ENCODE data around the gene IRAK2.

The IRAK2 gene

GRCh38 chr3:10285272-10286132 is 120.8 kb downstream of the IRAK2 start:
- no peak for DNase-seq

DNA sequence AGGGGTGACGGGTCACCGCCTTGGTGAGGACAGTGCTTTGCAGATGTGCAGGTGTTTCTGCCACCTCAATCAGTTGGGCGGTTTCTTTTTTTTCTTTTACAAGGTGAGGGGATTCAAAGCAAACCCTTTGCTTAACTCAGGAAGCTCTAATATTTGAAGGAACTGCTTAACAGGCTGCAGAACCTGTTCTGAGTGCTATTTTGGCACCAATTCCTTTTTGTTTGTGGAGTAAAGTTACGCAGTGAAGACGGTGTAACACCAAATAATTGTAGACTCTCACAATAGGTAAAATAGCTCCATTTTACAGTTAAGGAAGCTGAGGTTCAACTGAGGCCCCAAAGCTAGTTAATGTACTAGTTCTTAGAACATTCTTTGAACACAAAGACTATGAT is 121.4 kb downstream of the IRAK2 start:
- no peak for DNase-seq

GRCh38 chr3:10286596-10287295 is 122.0 kb downstream of the IRAK2 start:
- DNase-seq = peak; percentile 89

GRCh38 chr3:10287936-10288574 is 123.3 kb downstream of the IRAK2 start:
- DNase-seq = no peak

GRCh38 chr3:10288575-10288960 is 123.8 kb downstream of the IRAK2 start:
- no peak for DNase-seq

DNA sequence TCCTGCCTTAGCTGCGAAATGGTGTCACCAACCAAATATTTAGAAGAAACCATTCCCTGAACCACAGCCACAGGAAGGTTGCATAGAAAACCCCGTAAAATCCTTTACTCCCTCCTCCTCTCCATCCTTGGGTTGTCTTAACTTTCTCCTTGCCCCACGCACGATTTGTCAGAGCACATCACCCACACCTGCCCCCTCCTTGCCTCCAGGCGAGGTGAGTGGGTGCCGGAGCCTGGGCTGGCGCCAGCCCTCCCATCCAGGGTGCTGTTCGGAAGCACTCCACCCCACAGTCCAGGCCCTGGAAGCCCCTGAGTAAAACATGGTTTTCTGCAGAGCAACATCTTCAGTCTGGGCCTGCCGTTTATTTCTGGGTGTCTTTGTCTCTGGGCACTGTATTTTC is 124.4 kb downstream of the IRAK2 start:
- DNase-seq = no peak

DNA sequence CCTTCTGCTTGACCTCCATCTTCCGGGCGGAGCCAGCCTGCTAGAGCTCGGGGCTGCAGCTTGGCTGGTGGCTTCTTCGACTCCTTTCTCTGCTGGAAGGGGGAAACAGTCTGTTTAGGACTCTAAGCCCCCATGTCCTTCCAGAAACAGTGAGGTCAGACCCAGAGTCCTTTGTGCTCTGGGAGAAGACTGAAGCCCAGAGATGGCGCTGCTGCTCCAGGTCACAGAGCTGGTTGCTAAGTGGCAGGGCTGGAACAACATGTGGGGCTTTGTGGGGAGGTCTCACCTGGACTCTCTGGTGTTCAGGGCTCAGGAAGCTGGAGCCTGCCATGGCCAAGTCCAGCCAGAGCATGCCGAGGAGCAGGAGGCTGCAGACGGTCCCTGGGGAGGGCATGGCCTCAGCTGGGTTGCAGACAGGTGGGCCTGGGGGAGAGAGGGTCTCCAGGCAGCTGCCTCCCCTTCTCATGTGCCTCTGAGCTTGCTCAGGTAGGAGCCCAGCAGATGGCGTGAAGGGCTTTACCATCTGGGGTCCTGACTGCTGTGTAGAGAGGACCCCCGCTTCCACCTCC is 125.2 kb downstream of the IRAK2 start:
- no peak for DNase-seq

DNA sequence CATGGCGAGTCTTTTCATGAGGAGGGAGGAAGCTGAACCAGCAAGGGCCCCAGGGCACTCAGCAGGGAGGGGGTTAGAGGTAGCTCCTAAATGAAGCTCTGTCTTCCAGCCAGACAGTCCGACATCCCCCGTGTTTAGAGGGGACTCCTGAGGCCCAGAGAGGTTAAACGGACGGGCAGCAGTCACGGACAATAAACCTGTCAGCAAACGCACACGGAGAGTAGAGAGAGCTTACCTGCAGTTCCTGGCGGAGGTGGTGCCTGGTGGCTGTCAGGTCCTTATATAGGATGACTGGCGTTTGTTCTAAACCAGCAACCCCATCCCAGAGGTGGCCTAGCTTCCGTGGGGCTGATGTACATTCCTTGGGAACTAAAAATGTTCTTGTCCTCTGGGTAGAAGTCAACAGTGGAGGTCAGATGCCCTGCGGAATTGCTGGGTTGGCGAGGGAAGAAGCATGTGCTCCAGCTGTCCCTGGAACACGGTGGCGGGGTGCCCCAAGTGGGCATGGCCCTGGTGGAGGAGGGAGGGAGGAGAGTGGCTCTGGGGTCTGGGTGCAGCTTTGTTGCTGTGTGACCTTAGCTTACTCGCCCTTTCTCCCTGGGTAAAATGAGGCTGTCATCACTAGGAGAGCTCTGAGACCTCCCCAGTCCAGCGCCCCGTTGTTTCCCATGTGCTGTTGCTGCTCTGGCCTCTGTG is 125.9 kb downstream of the IRAK2 start:
- DNase-seq = no peak

- DNase-seq = no peak
Measured at GRCh38 chr3:10291641-10292040, 126.9 kb downstream of the IRAK2 start.

DNA sequence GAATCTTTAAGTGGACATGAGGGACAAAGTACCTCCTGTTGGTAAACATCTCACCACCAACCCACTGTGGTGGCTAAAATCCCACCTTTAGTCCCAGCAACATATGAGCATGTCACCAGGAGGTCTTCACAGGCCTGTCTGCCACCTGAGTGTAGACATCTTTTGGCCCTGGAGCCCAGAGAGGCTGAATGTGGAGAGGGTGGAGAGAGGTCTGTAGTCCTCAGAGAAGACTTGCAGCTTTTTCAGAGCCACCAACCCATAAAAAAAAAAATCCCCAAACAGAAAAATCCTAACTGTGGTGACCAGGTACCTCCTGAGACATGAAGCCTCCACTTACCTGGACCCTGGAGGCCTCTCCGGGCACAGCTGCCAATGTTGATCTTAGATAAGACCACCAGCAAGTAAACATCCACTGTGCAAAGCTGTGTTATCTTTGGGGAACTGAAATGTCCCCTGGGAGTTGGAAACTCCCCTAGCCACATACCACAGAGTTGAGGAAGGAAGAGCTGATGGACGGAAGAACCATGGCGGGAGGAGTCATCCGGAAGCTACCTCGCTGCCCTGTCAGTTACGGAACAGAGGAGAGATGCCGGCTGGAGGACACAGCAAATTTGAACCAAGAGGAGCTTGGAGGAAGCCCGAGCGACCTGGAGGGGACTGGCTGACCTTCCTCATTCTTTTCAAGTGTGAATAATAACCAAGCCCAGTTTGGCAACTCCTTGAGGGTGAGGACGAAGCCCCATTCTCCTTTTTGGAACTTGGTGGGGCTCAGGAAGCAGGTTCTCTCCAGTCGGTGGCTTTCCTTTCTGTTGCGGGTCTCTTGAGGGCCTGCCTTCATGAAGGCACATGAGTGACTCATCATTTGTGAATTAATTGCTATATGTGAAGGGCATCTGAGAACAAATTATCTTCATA is 128.0 kb downstream of the IRAK2 start, which contains the start of gene GHRL:
GHRL (minus strand) TSS at position 443 of the 915 bp plus-strand sequence. CDS start 2,767 bp downstream, outside the sequence.
- peak; percentile 85 for DNase-seq

All from OCI-M1 (cell line).